ENCODE data around the gene HOXA3. TPM values are rescaled to one million over a fixed set of nuclear protein-coding genes. Genes with fewer than 3 reads are reported as not detected.

The HOXA3 gene
- total and polyA plus RNA-seq, 9 of the 15 experiments (the other 6 are each of a cell fraction or from before 2014, with no cell fraction given) = 0.04 to 0.13 TPM; not detected in 7

DNA sequence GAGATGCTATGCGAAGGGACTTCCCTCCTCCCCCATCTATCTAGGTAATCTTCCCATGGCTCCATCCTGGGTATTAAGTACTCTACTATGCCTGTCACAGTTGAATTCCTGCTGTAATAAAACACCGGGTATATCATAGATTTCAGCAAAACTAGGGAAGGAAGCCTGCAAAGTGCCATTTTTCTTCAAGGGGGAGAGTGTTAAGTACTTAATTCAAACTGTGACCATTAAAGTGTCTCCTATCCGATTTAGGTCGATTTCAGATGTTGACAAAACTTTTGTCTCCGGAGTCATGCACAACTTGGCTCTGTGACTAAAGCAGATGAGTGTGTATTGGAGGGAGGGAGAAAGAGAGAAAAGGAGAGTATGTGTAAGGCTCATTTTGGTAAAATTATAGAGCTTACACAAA lies 26.4 kb downstream of the HOXA3 start:
- Histone ChIP-seq H3K4me1 (replicated peaks in 1 of 2; ENCODE audit: control insufficient read depth in 2 of 2, insufficient read depth in 2 of 2, low read length in 2 of 2) (no peaks in the 10 kb centered on the region), H2AFZ (ENCODE audit: low read depth, low read length) (no peak overlapping the region), H3K27me3 (ENCODE audit: control insufficient read depth in 2 of 2, insufficient read depth in 2 of 2, low read length in 2 of 2) (peaks cover 21 to 54% of the 10 kb centered on the region in 2 experiments; a peak in 4 of 5 replicates), H3K4me3 (no peak overlapping the region), H3K4me2 (ENCODE audit: insufficient read depth, low read length) (no peak overlapping the region), H3K27ac (ENCODE audit: extremely low read depth, low read depth, low read length) (no peak overlapping the region), H3K9me3 (replicated peaks; ENCODE audit: control insufficient read depth, insufficient read depth, low read depth, low read length) (no peaks in the 10 kb centered on the region), H4K20me1 (replicated peaks; ENCODE audit: control insufficient read depth, insufficient read depth, low read length) (no peaks in the 10 kb centered on the region; the same call in none of the 2 replicates), H3K9ac (ENCODE audit: insufficient read depth in 1 of 2, low read depth in 2 of 2, low read length in 2 of 2) (no peak overlapping the region), H3K9me1 (ENCODE audit: control insufficient read depth, insufficient read depth, low read length) (no peaks in the 10 kb centered on the region), H3K36me3 (ENCODE audit: control insufficient read depth, insufficient read depth, low read length) (no peaks in the 10 kb centered on the region), H3K79me2 (ENCODE audit: control insufficient read depth, insufficient read depth, low read length) (no peaks in the 10 kb centered on the region)
- WGBS (ENCODE audit: insufficient coverage, low coverage, missing lambda C conversion rate) = 1% methylated on average over 5 of the region's 5 CpGs
- no peak for DNase-seq (ENCODE audit: extremely low read depth in 1 of 4, low spot score in 3 of 4)
- FAIRE-seq = no peak
- no TSS peak for BruUV-seq (replicated peaks)
- no peak for TF ChIP-seq TCF7L2 (IDR thresholded peaks at IDR 0.05; ENCODE audit: low read depth, low read length)
- TF ChIP-seq ZNF175 (CRISPR knock-in tag; IDR thresholded peaks at IDR 0.05; ENCODE audit: low read depth) = no peak
- no peak for TF ChIP-seq EP300 (IDR thresholded peaks at IDR 0.05; ENCODE audit: low read length)
- no peak for TF ChIP-seq NRF1 (conservative IDR thresholded peaks at IDR 0.05 in 1 of 2, IDR thresholded peaks at IDR 0.05 in 1 of 2)
- TF ChIP-seq ZNF277 (CRISPR knock-in tag; IDR thresholded peaks at IDR 0.05; ENCODE audit: borderline replicate concordance) = no peak
- TF ChIP-seq ZNF124 (CRISPR knock-in tag; IDR thresholded peaks at IDR 0.05) = no peak
- no peak for TF ChIP-seq HBP1 (CRISPR knock-in tag; IDR thresholded peaks at IDR 0.05)
- no peak for TF ChIP-seq PCBP1 (IDR thresholded peaks at IDR 0.05; ENCODE audit: low read depth, low read length, poor library complexity, severe bottlenecking)
- TF ChIP-seq HDAC6 (IDR thresholded peaks at IDR 0.05; ENCODE audit: low read depth, low read length) = no peak
- TF ChIP-seq FOXA3 (CRISPR knock-in tag; conservative IDR thresholded peaks at IDR 0.05 in 1 of 2, IDR thresholded peaks at IDR 0.05 in 1 of 2) = no peak
- no peak for TF ChIP-seq TAF9B (IDR thresholded peaks at IDR 0.05; ENCODE audit: partially characterized antibody)
- ChIA-PET CTCF (ENCODE audit: low intra/inter-chr PET ratio) (interaction anchor here (0.7 kb wide), 1 partner anchor 35 kb away, joined by 3 read pairs; no protein-coding TSS in a partner anchor), POLR2A (interaction anchor here (0.6 kb wide), 1 partner anchor 21 kb away, joined by 3 read pairs; no protein-coding TSS in a partner anchor)
- intact Hi-C loops (cut with micrococcal nuclease) (no loop called here), in situ Hi-C loops (cut with MboI) (loop anchor here (5.0 kb wide), 1 partner anchor 49 kb away; no protein-coding TSS in a partner anchor)
- no peak for ATAC-seq

Data from K562 (cell line).